GM19351 (cell line): ENCODE results near the gene HGD.
A peak's percentile ranks its signal among the peaks of the same experiment; 100 is the strongest.
"Not testable (repeated sequence)": the region's sequence is repeated elsewhere in the genome, so short reads cannot be mapped to it uniquely, and the experiment has no call there.

ENCODE experiments used
- ATAC-seq: cut with Tn5 transposase; IDR thresholded peaks from one replicate; pipeline ENCODE4 v1.9.1; 2021; ENCODE audit warnings: mild to moderate bottlenecking, moderate library complexity; ENCODE audit not compliant: unreplicated experiment

HGD gene

GRCh38 chr3:120682095-120682681 lies at the start of gene HGD:
TSS of gene HGD (minus strand) at chr3:120682239. CDS start at chr3:120682111, 128 bp downstream.
- ATAC-seq, result no peak

- no peak for ATAC-seq
These were observed 48.8 kb upstream of the HGD start for GRCh38 chr3:120730576-120731542.

- no peak for ATAC-seq
These were observed 44.8 kb upstream of the HGD start for GRCh38 chr3:120726791-120727190.

GRCh38 chr3:120719167-120719834 lies 37.3 kb upstream of the HGD start:
- not testable (repeated sequence) for ATAC-seq

- no peak for ATAC-seq
These were observed 31.2 kb upstream of the HGD start for GRCh38 chr3:120713262-120713661.

GRCh38 chr3:120710369-120710768 lies 28.3 kb upstream of the HGD start:
- no peak for ATAC-seq

GRCh38 chr3:120708408-120708807 lies 26.4 kb upstream of the HGD start:
- peak; percentile 80 for ATAC-seq

GRCh38 chr3:120706950-120707349 lies 24.9 kb upstream of the HGD start:
- no peak for ATAC-seq

GRCh38 chr3:120705884-120706582 lies 24.0 kb upstream of the HGD start:
- no peak for ATAC-seq

- ATAC-seq, result no peak
These were observed 17.3 kb upstream of the HGD start for GRCh38 chr3:120699333-120699732.

GRCh38 chr3:120693439-120694171 lies 11.6 kb upstream of the HGD start:
- no peak for ATAC-seq

- no peak for ATAC-seq
These were observed 7.4 kb upstream of the HGD start for GRCh38 chr3:120689395-120689794.

GRCh38 chr3:120688121-120688520 lies 6.1 kb upstream of the HGD start:
- ATAC-seq, result peak; percentile 98

GRCh38 chr3:120685411-120685810 lies 3.4 kb upstream of the HGD start:
- ATAC-seq, result no peak

- no peak for ATAC-seq
These were observed 2.9 kb upstream of the HGD start for GRCh38 chr3:120684896-120685295.

GRCh38 chr3:120683671-120684301 lies 1.7 kb upstream of the HGD start:
- ATAC-seq, result no peak

- ATAC-seq, result no peak
These were observed 1.2 kb upstream of the HGD start for GRCh38 chr3:120683213-120683612.

- no peak for ATAC-seq
These were observed 467 bp downstream of the HGD start for GRCh38 chr3:120681506-120682038.

- ATAC-seq, result no peak
These were observed 1.0 kb downstream of the HGD start for GRCh38 chr3:120681018-120681417.
